ENCODE measurements around the gene POLR1G.
"Not testable (repeated sequence)": the region's sequence is repeated elsewhere in the genome, so short reads cannot be mapped to it uniquely, and the experiment has no call there.

DNA sequence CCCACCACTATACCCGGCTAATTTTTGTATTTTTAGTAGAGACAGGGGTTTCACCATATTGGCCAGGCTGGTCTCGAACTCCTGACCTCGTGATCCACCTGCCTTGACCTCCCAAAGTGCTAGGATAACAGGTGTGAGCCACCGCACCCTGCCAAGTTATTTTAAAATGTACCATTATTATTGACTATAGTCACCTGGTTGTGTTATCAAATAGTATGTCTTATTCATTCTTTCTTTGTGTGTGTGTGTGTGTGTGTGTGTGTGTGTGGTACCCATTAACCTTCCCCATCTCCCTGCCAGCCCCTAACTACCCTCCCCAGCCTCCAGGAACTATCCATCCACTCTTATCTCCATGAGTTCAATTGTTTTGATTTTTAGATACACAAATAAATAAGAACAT lies 3.9 kb downstream of the POLR1G start:
- TF ChIP-seq RARB (CRISPR knock-in tag; IDR thresholded peaks at IDR 0.05); PATZ1 (CRISPR knock-in tag; IDR thresholded peaks at IDR 0.05; ENCODE audit: borderline replicate concordance); ZFP3 (CRISPR knock-in tag; IDR thresholded peaks at IDR 0.05); ZFP30 (CRISPR knock-in tag; IDR thresholded peaks at IDR 0.05); BACH2 (CRISPR knock-in tag; IDR thresholded peaks at IDR 0.05; ENCODE audit: borderline replicate concordance): not testable (repeated sequence)

All from SK-N-SH treated with all-trans-retinoic acid at 6 μM for 48 hours (cell line).